Prostate gland (tissue), 2 donors: ENCODE data around the gene ACOXL.

Source experiments
- POLR2A ChIP-seq: fragments of 450-650 bp; IDR thresholded peaks from one replicate; pipeline ENCODE4 v1.6.1; 2016; ENCODE audit warnings: antibody characterized with exemption, mild to moderate bottlenecking
- POLR2AphosphoS5 ChIP-seq: sonication (generic); formaldehyde crosslinking; IDR thresholded peaks from one replicate; pipeline ENCODE4 v1.6.1; 2017; ENCODE audit warnings: antibody characterized with exemption
- TF ChIP-seq, protein P1 (sequence below), 4 experiments: fragments of 200-600 bp in 2 of 4; fragments of 450-650 bp in 2 of 4; sonication (generic) in 2 of 4; IDR thresholded peaks; 1 replicate in 3 of 4; 2 replicates in 1 of 4; pipeline ENCODE4 v1.5.1; 2016 to 2019; ENCODE audit warnings: antibody characterized with exemption in 4 of 4, mild to moderate bottlenecking in 2 of 4, moderate library complexity in 2 of 4

DNA sequence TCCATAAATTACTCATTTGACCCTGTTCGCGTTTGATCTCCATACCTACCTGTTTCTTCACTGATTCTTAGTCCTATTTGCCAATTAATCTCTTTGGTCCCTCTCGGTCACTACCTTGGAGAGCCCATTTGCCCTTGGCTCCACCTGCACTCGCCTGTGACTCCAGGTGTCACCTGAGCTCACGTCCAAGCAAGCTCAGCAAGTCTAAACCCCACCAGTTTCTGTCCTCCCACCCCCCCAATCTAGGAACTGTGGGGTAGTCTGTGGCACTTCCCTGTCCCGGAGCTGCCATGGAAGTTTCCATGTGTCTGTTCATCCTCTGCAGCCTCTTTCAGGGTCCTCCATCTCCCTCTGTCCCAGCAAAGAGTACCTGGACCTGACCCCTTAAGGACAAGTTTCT, 320.2 kb downstream of the ACOXL start:
- TF ChIP-seq POLR2A (no peak), POLR2AphosphoS5 (no peak)
- TF ChIP-seq, protein P1, sequence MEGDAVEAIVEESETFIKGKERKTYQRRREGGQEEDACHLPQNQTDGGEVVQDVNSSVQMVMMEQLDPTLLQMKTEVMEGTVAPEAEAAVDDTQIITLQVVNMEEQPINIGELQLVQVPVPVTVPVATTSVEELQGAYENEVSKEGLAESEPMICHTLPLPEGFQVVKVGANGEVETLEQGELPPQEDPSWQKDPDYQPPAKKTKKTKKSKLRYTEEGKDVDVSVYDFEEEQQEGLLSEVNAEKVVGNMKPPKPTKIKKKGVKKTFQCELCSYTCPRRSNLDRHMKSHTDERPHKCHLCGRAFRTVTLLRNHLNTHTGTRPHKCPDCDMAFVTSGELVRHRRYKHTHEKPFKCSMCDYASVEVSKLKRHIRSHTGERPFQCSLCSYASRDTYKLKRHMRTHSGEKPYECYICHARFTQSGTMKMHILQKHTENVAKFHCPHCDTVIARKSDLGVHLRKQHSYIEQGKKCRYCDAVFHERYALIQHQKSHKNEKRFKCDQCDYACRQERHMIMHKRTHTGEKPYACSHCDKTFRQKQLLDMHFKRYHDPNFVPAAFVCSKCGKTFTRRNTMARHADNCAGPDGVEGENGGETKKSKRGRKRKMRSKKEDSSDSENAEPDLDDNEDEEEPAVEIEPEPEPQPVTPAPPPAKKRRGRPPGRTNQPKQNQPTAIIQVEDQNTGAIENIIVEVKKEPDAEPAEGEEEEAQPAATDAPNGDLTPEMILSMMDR (IDR thresholded peaks at IDR 0.05): no peak
